ENCODE measurements around the gene CYP4A11. TPM values are rescaled to one million over a fixed set of nuclear protein-coding genes. Genes with fewer than 3 reads are reported as not detected.
"Not testable (repeated sequence)": the region's sequence is repeated elsewhere in the genome, so short reads cannot be mapped to it uniquely, and the experiment has no call there.

CYP4A11 gene, protein sequence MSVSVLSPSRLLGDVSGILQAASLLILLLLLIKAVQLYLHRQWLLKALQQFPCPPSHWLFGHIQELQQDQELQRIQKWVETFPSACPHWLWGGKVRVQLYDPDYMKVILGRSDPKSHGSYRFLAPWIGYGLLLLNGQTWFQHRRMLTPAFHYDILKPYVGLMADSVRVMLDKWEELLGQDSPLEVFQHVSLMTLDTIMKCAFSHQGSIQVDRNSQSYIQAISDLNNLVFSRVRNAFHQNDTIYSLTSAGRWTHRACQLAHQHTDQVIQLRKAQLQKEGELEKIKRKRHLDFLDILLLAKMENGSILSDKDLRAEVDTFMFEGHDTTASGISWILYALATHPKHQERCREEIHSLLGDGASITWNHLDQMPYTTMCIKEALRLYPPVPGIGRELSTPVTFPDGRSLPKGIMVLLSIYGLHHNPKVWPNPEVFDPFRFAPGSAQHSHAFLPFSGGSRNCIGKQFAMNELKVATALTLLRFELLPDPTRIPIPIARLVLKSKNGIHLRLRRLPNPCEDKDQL
- total RNA-seq (not detected in 2 replicates), polyA plus RNA-seq (not detected in 2 replicates)

DNA sequence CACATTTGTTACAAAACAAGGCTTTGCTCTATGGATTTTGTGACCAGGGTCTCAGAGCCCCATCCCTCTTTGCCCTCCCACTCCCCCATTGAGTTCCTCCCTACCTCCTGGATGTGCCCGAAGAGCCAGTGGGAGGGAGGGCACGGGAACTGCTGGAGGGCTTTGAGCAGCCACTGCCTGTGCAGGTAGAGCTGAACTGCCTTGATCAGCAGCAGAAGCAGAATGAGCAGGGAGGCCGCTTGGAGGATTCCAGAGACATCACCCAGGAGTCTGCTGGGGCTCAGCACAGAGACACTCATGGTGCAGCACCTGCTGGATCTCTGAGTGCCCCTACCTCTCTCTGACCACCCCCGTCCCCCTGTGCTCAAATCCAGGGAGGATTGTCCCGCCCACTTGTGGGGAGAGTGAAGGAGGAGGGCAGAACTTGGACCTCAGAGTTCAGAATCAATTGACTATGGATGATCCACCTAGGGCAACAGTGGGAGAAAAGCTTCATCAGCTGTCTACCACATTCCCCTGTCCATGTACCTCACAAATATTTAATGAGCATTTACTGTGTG lies at the start of gene CYP4A11:
TSS of gene CYP4A11 (minus strand) at position 342 of the 560 bp plus-strand sequence. CDS start at position 299, 43 bp downstream.
- Histone ChIP-seq H3K36me3 (no peaks in the 10 kb centered on the region), H3K4me3 (no peak within 1 kb of the TSS), H3K27me3 (no peaks in the 10 kb centered on the region), H3K9me3 (ENCODE audit: low read depth) (no peaks in the 10 kb centered on the region), H3K4me1 (ENCODE audit: low read depth) (peaks cover 7% of the 10 kb centered on the region), H3K27ac (no peak within 1 kb of the TSS)
- DNase-seq (ENCODE audit: low read depth in 1 of 2, low spot score in 1 of 2), result no peak
- no peak for TF ChIP-seq CTCF (IDR thresholded peaks at IDR 0.05; ENCODE audit: low read depth, low read length)

DNA sequence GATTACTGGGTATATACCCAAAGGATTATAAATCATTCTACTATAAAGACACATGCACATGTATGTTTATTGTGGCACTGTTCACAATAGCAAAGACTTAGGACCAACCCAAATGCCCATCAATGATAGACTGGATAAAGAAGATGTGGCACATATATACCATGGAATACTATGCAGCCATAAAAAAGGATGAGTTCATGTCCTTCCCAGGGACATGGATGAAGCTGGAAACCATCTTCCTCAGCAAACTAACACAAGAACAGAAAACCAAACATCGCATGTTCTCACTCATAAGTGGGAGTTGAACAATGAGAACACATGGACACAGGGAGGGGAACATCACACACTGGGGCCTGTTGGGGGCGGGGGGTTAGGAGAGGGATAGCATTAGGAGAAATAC lies 49.3 kb upstream of the CYP4A11 start:
- not testable (repeated sequence) for DNase-seq (ENCODE audit: low read depth in 1 of 2, low spot score in 1 of 2); H3K4me3 ChIP-seq; H3K27me3 ChIP-seq; H3K27ac ChIP-seq; H3K9me3 ChIP-seq (ENCODE audit: low read depth); H3K36me3 ChIP-seq; H3K4me1 ChIP-seq (ENCODE audit: low read depth)

DNA sequence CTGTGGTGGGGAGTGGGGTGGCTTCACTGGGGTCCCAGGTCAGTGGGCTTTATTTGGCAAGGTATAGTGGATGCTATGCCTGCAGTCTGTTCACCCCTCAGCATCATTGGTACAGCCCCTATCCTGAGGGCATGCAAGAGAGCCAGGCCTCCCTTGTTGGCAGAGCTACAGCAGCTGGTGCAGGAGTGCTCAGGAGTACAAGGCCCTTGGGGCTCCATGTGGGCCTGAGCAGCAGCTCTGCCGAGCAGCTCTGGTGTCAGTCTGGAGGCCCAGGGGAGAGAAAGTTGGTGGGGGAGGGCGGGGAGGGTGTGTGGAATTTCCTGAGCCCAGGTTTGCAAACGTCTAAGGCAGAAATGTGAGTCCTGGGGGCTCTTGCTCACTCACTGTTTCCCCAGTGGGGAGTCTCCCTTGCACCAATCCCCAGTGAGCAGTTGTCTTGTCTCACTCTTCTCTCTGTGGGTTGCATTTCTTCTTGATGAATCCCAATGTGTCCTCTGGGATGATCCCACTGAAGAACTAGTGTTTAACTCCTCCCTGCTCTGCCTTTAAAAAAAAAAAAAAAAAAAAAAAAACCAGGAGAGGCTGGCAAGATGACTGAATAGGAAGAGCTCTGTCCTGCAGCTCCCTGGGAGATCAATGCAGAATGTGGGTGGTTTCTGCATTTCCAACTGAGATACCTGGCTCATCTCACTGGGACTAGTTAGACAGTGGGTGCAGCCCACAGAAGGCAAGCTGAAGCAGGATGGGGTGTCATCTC lies 42.7 kb upstream of the CYP4A11 start:
- no peak overlapping the region for H3K4me3 ChIP-seq
- no peaks in the 10 kb centered on the region for H3K27me3 ChIP-seq
- no peak overlapping the region for H3K27ac ChIP-seq
- no peaks in the 10 kb centered on the region for H3K9me3 ChIP-seq (ENCODE audit: low read depth)
- TF ChIP-seq CTCF (IDR thresholded peaks at IDR 0.05; ENCODE audit: low read depth, low read length), result no peak
- no peaks in the 10 kb centered on the region for H3K4me1 ChIP-seq (ENCODE audit: low read depth)
- DNase-seq (ENCODE audit: low read depth in 1 of 2, low spot score in 1 of 2), result no peak
- H3K36me3 ChIP-seq, result no peaks in the 10 kb centered on the region

DNA sequence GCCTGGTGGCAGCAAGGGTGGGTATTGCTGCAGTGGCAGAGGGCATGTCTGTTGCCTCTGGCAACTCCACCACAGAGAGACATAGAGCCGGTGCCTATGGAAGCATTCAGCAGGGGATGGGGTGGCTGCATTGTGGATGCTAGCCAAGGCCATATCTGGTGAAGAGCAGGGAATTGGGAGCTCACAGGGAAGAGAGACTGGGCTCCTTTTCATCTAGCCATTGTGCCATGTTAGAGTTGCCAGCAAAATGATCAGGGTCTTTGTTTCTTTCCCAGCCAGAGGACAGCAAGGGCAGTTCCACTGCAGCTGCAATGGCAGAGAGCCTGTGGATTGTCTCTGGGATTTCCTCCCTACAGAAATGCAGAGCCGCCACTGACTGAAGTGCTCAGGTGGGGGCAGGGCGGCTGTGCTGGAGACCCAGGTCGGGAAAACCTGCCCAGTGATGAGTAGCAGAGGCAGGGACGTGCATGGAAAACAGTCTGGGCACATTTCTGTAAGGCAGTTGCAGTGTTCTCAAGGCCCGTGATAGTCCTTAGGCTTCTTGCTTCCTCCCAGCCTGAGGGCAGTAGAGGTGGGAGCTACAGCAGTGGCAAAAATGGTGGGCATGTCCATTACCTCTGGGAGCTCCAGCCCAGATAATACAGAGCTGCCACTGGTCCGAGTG lies 42.0 kb upstream of the CYP4A11 start:
- Histone ChIP-seq H3K9me3 (ENCODE audit: low read depth) (no peaks in the 10 kb centered on the region), H3K36me3 (no peaks in the 10 kb centered on the region), H3K27ac (no peak overlapping the region), H3K4me3 (no peak overlapping the region), H3K4me1 (ENCODE audit: low read depth) (no peaks in the 10 kb centered on the region), H3K27me3 (no peaks in the 10 kb centered on the region)
- DNase-seq (ENCODE audit: low read depth in 1 of 2, low spot score in 1 of 2), result peak in 1 of 2 donors; percentile 29
- TF ChIP-seq CTCF (IDR thresholded peaks at IDR 0.05; ENCODE audit: low read depth, low read length), result no peak

DNA sequence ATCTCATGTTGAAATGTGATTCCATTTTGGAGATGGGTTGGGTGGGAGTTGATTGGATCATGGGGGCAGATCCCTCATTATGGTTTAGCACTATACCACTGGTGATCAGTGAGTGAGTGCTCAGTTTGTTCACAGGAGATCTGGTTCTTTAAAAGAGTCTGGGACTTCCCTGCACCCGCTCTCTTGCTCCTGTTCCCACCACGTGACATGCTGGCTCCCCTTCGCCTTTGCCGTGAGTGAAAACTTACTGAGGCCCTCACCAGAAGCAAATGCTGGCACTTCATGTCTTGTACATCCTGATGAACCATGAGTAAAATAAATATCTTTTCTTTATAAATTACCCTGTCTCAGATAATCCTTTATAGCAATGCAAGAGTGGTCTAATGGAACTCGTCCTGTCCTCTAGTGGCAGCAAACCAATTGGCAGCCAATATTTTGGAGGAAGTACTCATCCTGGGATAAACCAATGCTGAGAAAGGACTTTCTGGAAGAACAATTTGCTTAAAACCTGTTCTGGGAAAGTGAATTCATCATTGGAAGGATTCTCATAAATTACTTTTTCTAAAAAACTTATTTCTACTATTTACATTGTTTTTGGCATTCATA lies 27.8 kb upstream of the CYP4A11 start:
- no peaks in the 10 kb centered on the region for H3K9me3 ChIP-seq (ENCODE audit: low read depth)
- no peak overlapping the region for H3K4me3 ChIP-seq
- no peaks in the 10 kb centered on the region for H3K4me1 ChIP-seq (ENCODE audit: low read depth)
- DNase-seq (ENCODE audit: low read depth in 1 of 2, low spot score in 1 of 2), result no peak
- no peak for TF ChIP-seq CTCF (IDR thresholded peaks at IDR 0.05; ENCODE audit: low read depth, low read length)
- H3K27me3 ChIP-seq, result no peaks in the 10 kb centered on the region
- no peak overlapping the region for H3K27ac ChIP-seq
- H3K36me3 ChIP-seq, result no peaks in the 10 kb centered on the region

GRCh38 chr1:46962272-46962671 lies 21.0 kb upstream of the CYP4A11 start:
- not testable (repeated sequence) for H3K27ac ChIP-seq; H3K9me3 ChIP-seq (ENCODE audit: low read depth); H3K4me3 ChIP-seq; H3K27me3 ChIP-seq; DNase-seq (ENCODE audit: low read depth in 1 of 2, low spot score in 1 of 2); H3K4me1 ChIP-seq (ENCODE audit: low read depth); H3K36me3 ChIP-seq

All from cardiac muscle cell (in vitro differentiated cells and primary cell).